Chondrocyte (in vitro differentiated cells): ENCODE data around the gene BLID. TPM values are rescaled to one million over a fixed set of nuclear protein-coding genes. Genes with fewer than 3 reads are reported as not detected.

Experiments used
- DNase-seq: peaks from one replicate; pipeline ENCODE4 v3.0.0; 2021; ENCODE audit warnings: mixed read lengths, low spot score
- H3K27ac Mint-ChIP-seq: one replicate; pipeline ENCODE4 v1.8.0; 2021; ENCODE audit warnings: mild to moderate bottlenecking, moderate library complexity, mixed read lengths; ENCODE audit not compliant: unreplicated experiment
- H3K27me3 Mint-ChIP-seq: 2 replicates; pipeline ENCODE4 v1.8.0; 2021; ENCODE audit warnings: low read depth, mixed read lengths
- H3K36me3 Mint-ChIP-seq: 2 replicates; pipeline ENCODE4 v1.8.0; 2021; ENCODE audit warnings: low read depth, mixed read lengths
- H3K4me1 Mint-ChIP-seq: 2 replicates; pipeline ENCODE4 v1.8.0; 2021; ENCODE audit warnings: low read depth, mild to moderate bottlenecking, mixed read lengths
- H3K4me3 Mint-ChIP-seq: one replicate; pipeline ENCODE4 v1.8.0; 2021; ENCODE audit warnings: mild to moderate bottlenecking, moderate library complexity, mixed read lengths; ENCODE audit not compliant: unreplicated experiment
- H3K9me3 Mint-ChIP-seq: 2 replicates; pipeline ENCODE4 v1.8.0; 2021; ENCODE audit warnings: low read depth, mixed read lengths
- total RNA-seq: library from RNA; stranded (reverse); gene quantifications from 3 replicates; pipeline ENCODE4 v1.2.1, GENCODE V29; 2021
- TF ChIP-seq, protein P1 (sequence below): fragments of 200-600 bp; sonication (generic); IDR thresholded peaks from 2 replicates; pipeline ENCODE4 v1.5.0; 2021; ENCODE audit warnings: antibody characterized with exemption, mild to moderate bottlenecking, moderate library complexity

Gene BLID
- total RNA-seq, 1 donor from 2014 or later = 0.35 TPM

DNA sequence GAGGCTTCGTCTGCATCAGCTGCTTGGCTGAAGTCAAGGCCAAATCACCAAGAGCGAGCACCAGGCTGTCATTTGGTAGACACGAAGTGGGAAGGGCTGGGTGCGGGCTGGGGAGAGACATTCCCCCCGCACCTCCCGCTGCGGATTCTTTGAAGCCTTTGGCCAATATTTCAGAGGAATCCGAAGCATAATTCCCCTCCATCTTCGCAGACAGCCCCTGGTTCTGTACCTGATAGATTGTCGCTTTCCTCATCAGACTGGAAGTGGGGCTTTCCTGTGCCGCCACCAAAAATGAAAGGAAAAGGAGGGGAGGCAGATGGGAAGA is 15.3 kb downstream of the BLID start:
- TF ChIP-seq, protein P1, sequence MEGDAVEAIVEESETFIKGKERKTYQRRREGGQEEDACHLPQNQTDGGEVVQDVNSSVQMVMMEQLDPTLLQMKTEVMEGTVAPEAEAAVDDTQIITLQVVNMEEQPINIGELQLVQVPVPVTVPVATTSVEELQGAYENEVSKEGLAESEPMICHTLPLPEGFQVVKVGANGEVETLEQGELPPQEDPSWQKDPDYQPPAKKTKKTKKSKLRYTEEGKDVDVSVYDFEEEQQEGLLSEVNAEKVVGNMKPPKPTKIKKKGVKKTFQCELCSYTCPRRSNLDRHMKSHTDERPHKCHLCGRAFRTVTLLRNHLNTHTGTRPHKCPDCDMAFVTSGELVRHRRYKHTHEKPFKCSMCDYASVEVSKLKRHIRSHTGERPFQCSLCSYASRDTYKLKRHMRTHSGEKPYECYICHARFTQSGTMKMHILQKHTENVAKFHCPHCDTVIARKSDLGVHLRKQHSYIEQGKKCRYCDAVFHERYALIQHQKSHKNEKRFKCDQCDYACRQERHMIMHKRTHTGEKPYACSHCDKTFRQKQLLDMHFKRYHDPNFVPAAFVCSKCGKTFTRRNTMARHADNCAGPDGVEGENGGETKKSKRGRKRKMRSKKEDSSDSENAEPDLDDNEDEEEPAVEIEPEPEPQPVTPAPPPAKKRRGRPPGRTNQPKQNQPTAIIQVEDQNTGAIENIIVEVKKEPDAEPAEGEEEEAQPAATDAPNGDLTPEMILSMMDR = no peak
- H3K4me1 Mint-ChIP-seq = peaks cover 34% of the 10 kb centered on the region
- H3K27ac Mint-ChIP-seq = no peak overlapping the region
- DNase-seq = no peak
- H3K9me3 Mint-ChIP-seq = peaks cover 3% of the 10 kb centered on the region
- peaks cover 3% of the 10 kb centered on the region for H3K36me3 Mint-ChIP-seq
- no peak overlapping the region for H3K4me3 Mint-ChIP-seq
- H3K27me3 Mint-ChIP-seq = no peaks in the 10 kb centered on the region

DNA sequence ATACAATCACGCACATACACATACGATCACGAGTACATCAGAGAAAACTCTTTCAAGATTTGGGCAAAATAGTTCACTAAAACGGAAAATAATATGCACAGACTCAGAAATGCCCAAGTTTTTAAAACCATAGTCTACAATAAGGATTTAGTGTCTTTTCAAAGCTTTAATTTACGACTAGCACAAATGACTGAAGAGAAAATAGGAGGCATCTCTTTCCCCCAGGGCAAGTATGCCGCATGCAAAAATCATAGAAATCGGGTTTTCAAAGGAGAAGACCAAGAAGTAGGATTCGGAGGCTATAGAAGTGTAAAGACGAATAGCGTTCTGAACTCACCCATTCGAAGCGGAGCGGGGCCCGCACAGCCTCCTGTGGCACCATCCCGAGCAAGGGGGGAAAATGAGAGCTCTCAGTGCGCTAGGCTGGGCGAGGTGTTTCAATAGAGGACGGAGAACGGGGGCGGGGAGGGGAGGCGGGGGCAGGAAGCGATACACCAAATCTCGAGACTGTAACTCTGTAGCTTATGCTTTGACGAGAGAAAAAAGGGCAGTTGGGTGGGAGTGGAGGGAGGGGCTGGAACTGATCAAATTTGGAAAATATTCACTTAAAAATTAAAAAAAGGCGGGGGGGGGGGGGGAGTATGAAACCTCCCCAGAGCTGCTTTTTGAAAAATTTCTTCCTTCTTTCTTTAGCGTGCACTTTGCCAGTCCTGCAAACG is 15.8 kb downstream of the BLID start:
- Mint-ChIP-seq H3K4me1 (peaks cover 35% of the 10 kb centered on the region), H3K4me3 (no peak overlapping the region), H3K9me3 (peaks cover 3% of the 10 kb centered on the region), H3K27me3 (no peaks in the 10 kb centered on the region), H3K27ac (no peak overlapping the region), H3K36me3 (peaks cover 7% of the 10 kb centered on the region)
- TF ChIP-seq, protein P1 = no peak
- no peak for DNase-seq

DNA sequence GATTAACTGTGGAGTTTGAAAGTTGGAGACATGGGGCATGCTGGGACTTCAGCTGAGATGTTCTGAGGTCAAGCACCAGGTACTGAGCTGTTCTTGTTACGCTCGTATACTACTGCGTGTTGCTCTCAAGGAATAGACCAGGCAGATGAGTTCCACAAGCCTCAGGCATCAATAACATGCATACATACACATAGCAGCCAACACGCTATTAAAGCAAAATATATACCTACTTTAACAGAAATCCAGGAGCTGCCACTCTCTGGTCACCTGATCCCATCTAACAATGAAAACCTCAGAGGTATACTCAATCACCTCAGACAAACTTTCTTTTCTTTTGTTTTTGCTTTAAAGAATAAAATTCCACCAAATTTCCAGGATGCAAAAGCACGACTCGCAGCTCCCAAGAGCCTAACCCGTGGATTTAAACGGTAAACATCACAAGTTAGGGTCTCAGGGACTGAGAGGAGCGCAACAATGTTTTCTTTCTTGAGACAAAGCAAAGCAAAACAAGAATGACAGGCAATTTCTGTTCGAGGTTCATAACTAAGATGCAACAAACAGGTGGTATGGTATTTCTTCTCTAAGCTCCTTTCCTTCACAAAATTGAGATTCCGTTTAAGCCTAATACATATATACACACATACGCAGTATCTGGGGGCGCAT is 16.5 kb downstream of the BLID start:
- H3K36me3 Mint-ChIP-seq = peaks cover 7% of the 10 kb centered on the region

DNA sequence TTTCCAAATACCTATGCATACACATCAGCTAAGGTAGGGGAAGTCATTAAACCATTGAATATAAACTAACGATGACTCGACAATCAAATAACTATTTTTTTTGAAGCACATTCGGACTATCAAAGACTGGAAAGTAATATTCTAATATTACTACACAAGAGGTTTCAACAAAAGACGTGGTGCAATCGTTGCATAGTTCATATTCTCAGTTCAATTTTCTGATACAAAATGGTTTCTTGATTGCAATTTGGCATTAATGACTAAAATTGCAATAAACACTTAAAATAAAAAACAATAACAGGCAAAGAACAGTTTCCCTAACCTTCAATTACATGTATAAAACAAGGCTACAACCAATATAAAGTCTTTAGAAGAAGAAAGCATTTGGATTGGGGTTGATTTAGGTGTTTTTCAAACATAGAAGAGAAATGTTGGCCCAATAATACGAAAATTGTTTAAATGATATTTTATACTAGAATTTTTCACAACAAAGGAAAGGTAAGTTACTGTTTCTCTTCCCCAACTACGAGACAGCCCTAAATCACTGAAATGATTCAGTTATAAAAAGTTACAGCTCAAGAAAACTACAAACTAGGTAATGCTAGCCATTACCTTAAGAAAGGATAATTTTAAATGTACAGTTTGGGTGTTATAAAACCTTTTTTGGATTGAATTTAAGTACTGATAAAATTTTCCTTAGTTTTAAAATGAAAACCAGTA is 17.6 kb downstream of the BLID start:
- DNase-seq = no peak
- Mint-ChIP-seq H3K4me3 (no peak overlapping the region), H3K27me3 (no peaks in the 10 kb centered on the region), H3K36me3 (peaks cover 7% of the 10 kb centered on the region), H3K4me1 (peaks cover 41% of the 10 kb centered on the region), H3K9me3 (peaks cover 3% of the 10 kb centered on the region), H3K27ac (no peak overlapping the region)
- TF ChIP-seq, protein P1 = no peak

More for the DNA sequence above, 16.5 kb downstream of the BLID start:
- peaks cover 3% of the 10 kb centered on the region for H3K9me3 Mint-ChIP-seq
- no peak overlapping the region for H3K4me3 Mint-ChIP-seq
- no peak overlapping the region for H3K27ac Mint-ChIP-seq
- H3K4me1 Mint-ChIP-seq = peaks cover 36% of the 10 kb centered on the region
- TF ChIP-seq, protein P1 = no peak
- no peaks in the 10 kb centered on the region for H3K27me3 Mint-ChIP-seq
- DNase-seq = no peak

DNA sequence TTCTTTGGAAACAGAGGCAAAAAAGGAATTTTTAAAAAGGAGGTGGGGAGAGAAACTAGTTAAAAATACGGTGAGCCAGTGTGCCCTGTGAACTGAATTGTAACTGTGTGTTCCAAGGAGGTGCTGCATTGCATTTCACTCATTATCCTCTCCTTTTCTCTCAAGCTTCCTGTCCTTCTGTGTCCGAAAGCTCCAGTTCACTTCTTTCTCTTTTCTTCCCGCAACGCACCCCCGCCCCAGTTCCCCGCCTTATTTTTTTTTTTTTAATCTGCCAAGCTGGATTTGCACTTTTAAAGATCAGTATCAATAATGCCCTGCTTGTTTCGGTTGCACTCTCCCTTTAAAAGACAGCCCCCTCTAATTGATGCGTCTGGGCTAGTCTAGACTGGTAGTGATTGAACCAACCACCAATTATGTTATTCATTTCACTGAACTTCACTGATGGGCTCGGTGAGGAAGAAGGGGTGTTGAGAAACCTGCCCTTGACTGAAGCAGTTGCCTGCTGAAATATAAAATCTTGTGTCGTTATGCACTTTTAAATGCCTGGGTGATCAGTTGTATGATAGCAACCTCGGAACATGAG is 18.5 kb downstream of the BLID start:
- no peak overlapping the region for H3K27ac Mint-ChIP-seq

More for the DNA sequence above, 18.5 kb downstream of the BLID start:
- Mint-ChIP-seq H3K9me3 (peaks cover 3% of the 10 kb centered on the region), H3K36me3 (peaks cover 10% of the 10 kb centered on the region), H3K4me1 (peaks cover 48% of the 10 kb centered on the region), H3K4me3 (no peak overlapping the region), H3K27me3 (no peaks in the 10 kb centered on the region)
- TF ChIP-seq, protein P1 = no peak
- DNase-seq = no peak
